Activated effector memory CD4-positive, alpha-beta T cell treated with Interleukin-2 at 50 U/mL for 16 hours (primary cell): ENCODE results near the gene PNPT1.
"Not testable (repeated sequence)": the region's sequence is repeated elsewhere in the genome, so short reads cannot be mapped to it uniquely, and the experiment has no call there.

ENCODE experiments used
- DNase-seq: peaks from one replicate; pipeline ENCODE4 v3.0.0-alpha.2; 2020

Gene PNPT1

DNA sequence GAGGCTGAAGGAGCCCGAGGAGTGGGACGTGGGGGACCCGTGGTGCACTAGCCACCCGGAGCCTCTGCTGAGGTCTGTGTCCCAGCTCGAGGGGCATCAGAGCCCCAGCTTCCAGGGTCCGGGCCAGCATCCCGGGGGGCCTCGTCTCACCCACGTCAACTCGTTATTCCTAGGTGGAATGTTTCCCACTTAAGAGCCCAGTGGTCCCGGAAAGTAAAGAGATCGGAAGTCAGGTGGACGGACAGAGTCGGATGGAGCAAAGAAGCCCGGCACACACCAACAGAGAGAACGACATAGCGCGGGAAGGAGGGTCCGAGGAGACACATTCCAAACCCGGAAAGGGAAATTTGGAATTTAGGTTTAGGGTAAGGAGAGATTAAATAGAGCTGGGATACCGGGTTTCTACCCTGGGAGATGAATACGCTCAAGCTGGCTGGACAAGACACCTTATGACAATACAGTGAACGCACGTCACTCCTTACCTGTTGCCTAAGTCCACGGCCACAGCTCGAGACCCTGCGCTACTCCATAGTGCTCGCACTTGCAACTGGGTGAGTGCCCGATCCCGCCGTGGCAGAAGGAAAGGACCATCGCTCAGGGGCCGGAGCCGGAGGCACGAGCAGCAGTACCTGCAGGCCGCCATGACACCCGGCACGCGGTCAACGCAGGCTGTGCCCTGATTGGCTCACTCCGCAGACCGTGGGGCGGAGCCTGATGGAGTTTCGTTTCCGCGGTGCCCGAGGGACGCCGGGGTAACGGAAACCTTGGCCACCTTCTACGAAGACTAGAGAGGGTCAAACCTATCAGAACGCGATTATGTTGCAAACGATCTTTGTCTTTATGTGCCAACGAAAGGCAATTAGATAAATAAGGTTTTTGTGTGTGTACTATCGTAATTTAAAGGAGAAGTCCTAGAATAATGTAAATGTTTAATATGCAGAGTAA lies at the start of gene PNPT1:
Gene PNPT1 (minus strand): TSS at position 664 of the 945 bp plus-strand sequence. CDS start 21 bp downstream, at position 643.
- peak; percentile 88 for DNase-seq

GRCh38 chr2:55742996-55743395 lies 49.4 kb upstream of the PNPT1 start:
- no peak for DNase-seq

DNA sequence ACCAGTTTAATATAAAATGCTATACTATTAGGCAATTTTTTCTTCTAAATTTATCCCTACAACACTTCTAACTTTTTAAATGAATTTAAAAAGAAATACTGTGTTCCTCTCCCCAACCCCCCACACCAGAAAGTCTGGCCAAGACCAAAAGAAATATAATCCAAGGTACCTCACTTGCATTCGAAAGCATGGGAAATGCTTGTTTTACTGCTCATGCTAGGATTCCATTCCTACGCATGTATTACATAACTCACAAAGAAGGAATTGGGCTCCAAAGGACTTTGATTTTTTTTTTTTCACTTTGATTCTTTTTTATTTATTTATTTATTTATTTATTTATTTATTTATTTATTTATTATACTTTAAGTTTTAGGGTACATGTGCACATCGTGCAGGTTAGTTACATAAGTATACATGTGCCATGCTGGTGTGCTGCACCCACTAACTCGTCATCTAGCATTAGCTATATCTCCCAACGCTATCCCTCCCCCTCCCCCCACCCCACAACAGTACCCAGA lies 42.4 kb upstream of the PNPT1 start:
- DNase-seq, result not testable (repeated sequence)

GRCh38 chr2:55734726-55735125 lies 41.1 kb upstream of the PNPT1 start:
- no peak for DNase-seq

DNA sequence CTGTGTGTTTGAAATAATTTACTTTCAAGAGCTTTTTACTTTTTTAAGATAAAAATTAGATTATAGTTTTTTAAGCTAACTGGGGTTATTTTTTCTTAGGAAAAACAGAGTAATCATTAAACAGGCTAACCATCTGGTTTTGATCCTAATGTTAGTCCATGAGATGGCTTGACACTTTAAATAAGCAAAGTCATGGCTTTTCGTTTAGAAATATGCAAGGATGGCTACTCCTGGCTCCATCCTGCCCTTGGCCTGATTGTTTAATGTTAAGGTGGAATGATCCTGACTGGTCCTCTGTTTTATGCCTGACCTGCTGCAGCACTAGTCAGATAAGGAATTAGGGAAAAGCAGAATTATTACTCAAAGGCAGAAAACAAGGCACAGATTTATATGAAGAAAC lies 39.7 kb upstream of the PNPT1 start:
- no peak for DNase-seq

DNA sequence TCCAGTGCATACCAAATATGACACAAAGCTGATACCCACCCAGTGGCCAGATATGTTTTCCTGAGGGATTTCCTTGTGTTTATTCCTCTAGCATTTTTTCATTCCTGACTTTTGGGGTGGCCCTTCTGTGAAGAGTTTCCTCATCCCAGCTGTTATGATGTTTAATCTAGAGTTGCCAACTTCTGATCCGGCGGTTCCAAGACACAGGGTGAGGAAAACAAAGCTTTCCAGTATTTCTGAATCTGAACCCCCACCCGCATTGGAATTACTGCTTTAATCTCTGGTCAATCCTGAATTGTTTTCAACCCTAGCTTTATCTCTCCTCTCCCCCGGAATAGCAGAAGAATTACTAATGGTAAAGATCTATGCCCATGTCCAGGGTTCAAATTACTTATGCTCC lies 39.2 kb upstream of the PNPT1 start:
- no peak for DNase-seq

GRCh38 chr2:55729136-55729685 lies 35.6 kb upstream of the PNPT1 start:
- DNase-seq, result no peak

DNA sequence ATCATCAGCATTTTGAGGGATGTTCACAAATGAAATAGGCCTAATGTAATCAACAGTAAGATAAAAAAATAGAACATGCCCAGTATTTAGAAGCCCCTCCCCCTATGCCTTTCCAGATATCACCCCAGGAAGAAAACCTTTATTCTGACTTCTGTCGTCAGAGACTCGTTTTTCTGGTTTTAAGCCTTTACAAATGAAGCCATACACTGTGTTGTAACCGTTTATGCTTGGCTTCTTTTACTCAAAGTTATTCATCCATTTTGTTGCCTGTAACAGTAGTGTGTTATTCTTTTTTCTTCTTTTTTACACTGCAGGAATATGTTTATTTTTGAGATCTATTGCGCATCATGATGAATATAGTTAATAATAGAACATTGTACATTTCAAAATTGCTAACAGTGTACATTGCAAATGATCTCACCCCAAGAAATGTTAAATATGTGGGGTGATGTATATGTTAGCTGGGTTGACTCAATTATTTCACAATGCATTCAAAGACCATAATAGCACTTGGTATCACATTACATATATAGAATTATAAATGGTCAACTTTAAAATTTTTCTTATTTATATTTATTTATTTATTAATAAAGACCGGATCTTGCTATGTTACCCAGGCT lies 28.1 kb upstream of the PNPT1 start:
- no peak for DNase-seq

DNA sequence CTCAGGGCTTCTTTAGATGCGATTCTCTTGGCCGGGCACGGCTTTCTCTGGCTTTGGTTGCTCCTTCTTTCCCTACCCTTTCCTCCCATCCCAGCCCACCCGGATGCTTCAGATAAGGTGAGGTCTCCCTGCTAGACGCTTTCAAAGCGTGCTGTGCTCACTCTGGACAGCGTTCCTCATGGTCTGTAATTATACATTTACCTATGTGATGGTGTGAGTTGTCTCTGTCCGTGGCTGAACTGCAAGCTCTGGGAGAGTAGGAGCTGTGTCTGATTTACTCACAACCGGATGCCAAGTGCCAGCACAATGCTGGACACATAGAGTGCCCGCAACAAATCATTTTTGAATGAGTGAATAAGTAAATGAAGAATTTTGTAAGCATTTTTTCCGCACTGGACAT lies 26.8 kb upstream of the PNPT1 start:
- DNase-seq, result no peak

DNA sequence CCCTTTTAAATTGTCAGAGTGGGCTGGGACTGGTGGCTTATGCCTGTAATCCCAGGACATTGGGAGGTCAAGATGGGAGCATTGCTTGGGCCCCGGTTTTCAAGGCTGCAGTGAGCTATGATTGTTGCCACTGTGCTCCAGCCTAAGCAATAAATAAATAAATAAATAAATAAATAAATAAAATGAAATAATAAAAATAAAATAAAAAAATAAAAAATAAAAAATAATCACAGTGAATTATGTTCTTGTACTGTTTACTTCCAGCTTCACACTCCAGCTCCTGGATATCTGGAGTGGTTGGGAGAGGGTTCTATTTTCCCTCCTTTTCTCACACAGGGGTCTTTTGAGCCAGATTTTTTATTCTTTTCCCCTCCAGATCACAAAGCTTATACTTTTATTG lies 26.2 kb upstream of the PNPT1 start:
- no peak for DNase-seq

GRCh38 chr2:55718165-55719008 lies 24.7 kb upstream of the PNPT1 start:
- DNase-seq, result no peak

GRCh38 chr2:55715626-55716025 lies 22.0 kb upstream of the PNPT1 start:
- no peak for DNase-seq

- not testable (repeated sequence) for DNase-seq
Measured at GRCh38 chr2:55715178-55715577, 21.5 kb upstream of the PNPT1 start.

DNA sequence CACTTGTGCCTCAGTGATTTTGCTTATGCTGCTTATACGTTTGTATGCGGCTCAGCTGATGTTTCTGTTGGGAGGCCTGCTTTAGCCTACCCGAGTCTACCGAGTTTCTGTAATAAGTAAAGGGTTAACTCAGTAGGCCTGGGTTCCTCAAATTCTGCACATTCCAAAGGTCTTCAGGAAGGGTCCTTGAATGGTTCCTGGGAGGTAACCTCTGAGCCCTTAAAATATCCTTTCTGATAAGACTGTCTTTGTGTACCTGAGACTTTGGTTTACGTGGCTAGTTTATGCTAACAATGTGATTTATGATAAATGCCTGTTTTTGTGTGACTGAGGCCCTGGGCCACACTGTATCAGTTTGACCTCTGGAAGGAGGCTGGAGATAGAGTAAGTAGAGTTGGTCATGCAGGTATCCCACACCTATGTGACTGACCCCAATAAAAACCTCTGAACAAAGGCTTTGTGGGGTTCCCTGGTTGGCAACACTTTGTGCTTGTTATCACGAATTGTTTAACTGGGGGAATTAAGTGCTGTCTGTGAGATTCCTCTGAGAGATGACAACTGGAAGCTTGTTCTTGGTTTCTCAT lies 18.9 kb upstream of the PNPT1 start:
- no peak for DNase-seq

GRCh38 chr2:55710025-55710424 lies 16.4 kb upstream of the PNPT1 start:
- DNase-seq, result no peak

GRCh38 chr2:55707751-55708150 lies 14.1 kb upstream of the PNPT1 start:
- no peak for DNase-seq

DNA sequence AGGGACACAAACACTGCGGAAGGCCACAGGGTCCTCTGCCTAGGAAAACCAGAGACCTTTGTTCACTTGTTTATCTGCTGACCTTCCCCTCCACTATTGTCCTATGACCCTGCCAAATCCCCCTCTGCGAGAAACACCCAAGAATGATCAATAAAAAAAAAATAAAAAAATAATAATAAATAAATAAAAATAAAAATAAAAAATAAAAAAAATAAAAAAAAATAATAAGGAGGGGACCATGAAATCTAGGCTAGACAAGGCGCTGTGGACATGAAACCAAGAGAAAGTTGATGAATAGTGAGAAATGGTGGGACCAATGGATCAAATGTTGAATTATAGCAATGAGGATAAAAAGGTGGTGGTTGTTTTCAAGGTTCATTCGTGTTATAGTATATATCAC lies 12.6 kb upstream of the PNPT1 start:
- DNase-seq, result not testable (repeated sequence)

DNA sequence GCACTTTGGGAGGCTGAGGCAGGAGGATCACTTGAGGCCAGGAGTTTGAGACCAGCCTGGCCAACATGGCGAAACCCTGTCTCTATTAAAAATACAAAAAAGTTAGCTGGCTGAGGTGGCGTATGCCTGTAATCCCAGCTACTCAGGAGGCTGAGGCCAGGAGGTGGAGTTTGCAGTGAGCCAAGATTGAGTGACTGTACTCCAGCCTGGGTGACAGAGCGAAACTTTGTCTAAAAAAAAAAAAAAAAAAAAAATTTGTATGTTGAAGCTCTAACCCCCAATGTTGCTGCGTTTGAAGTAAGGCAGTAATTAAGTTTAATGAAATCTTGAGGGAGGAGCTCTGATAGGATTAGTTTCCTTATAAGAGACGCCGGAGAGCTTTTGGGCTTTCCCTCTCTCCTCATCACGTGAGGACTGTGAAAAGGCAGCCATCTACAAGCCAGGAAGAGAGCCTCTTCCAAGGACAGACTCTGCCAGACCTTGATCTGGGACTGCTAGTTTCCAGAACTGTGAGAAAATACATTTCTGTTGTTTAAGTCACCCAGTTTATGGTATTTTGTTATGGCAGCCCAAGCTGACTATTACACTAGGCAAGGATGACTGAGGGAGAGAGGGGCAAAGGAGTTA lies 11.5 kb upstream of the PNPT1 start:
- DNase-seq, result no peak

GRCh38 chr2:55703350-55703749 lies 9.7 kb upstream of the PNPT1 start:
- DNase-seq, result no peak

DNA sequence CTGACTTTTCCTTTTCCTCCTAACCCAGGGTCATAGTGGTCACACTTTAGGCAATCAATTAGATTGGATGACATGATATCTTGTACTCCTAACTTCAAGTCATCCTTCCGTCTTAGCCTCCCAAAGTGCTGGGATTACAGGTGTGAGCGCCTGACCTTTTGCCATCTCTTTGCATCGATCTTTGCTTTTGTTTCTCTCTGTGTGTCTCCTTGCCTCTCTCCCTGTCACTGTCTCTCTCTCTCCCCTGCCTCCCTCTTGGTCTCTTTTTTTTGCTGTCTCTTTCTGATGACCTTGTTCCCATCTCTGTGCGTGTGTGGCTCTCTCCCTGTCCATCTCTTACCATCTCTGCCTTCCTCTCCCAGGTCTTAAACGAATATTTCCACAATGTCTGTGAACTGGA lies 904 bp downstream of the PNPT1 start:
- DNase-seq, result not testable (repeated sequence)

- no peak for DNase-seq
Measured at GRCh38 chr2:55672630-55673029, 21.0 kb downstream of the PNPT1 start.

- no peak for DNase-seq
Measured at GRCh38 chr2:55668956-55669355, 24.7 kb downstream of the PNPT1 start.
